ENCODE measurements around the gene CCDC50.
A peak's percentile ranks its signal among the peaks of the same experiment; 100 is the strongest.

The CCDC50 gene

GRCh38 chr3:191430103-191430502, 100.9 kb downstream of the CCDC50 start:
- DNase-seq = no peak

- DNase-seq = no peak
These were observed 102.1 kb downstream of the CCDC50 start for GRCh38 chr3:191431160-191431822.

GRCh38 chr3:191432162-191432561, 103.0 kb downstream of the CCDC50 start:
- no peak for DNase-seq

- DNase-seq = peak; percentile 78
These were observed 104.8 kb downstream of the CCDC50 start for GRCh38 chr3:191434024-191434423.

- no peak for DNase-seq
These were observed 106.8 kb downstream of the CCDC50 start for GRCh38 chr3:191435981-191436380.

- no peak for DNase-seq
These were observed 109.1 kb downstream of the CCDC50 start for GRCh38 chr3:191438150-191438814.

- no peak for DNase-seq
These were observed 111.3 kb downstream of the CCDC50 start for GRCh38 chr3:191440532-191440931.

- no peak for DNase-seq
These were observed 112.5 kb downstream of the CCDC50 start for GRCh38 chr3:191441687-191442086.

GRCh38 chr3:191444569-191444968, 115.4 kb downstream of the CCDC50 start:
- no peak for DNase-seq
